Endothelial cell of umbilical vein (primary cell): ENCODE results near the gene FUT3.

ENCODE experiments used
- EZH2 ChIP-seq: IDR thresholded peaks from 2 replicates; pipeline ENCODE4 v1.6.1; 2012; ENCODE audit warnings: borderline replicate concordance, low read depth, mild to moderate bottlenecking, moderate library complexity, low read length, inconsistent platforms; ENCODE audit not compliant: severe bottlenecking
- MAX ChIP-seq: IDR thresholded peaks from 2 replicates; pipeline ENCODE4 v1.6.1; 2011; ENCODE audit not compliant: insufficient read depth, insufficient read length
- POLR2AphosphoS5 ChIP-seq: IDR thresholded peaks from 2 replicates; pipeline ENCODE4 v1.6.1; 2012; ENCODE audit warnings: low read depth, mild to moderate bottlenecking, control low read depth, low read length, moderate library complexity; ENCODE audit not compliant: insufficient read depth
- TF ChIP-seq, protein P1 (sequence below), 2 donors: IDR thresholded peaks; 1 replicate in 1 of 2; 2 replicates in 1 of 2; pipeline ENCODE4 v1.5.1; 2011; ENCODE audit warnings: low read length in 2 of 2, mild to moderate bottlenecking in 2 of 2, moderate library complexity in 2 of 2, control low read depth in 1 of 2, inconsistent platforms in 1 of 2, low read depth in 1 of 2; ENCODE audit not compliant: insufficient read depth in 1 of 2; ENCODE audit errors: extremely low read depth in 1 of 2

- TF ChIP-seq EZH2 (no peak), POLR2AphosphoS5 (no peak), MAX (no peak)
- TF ChIP-seq, protein P1, sequence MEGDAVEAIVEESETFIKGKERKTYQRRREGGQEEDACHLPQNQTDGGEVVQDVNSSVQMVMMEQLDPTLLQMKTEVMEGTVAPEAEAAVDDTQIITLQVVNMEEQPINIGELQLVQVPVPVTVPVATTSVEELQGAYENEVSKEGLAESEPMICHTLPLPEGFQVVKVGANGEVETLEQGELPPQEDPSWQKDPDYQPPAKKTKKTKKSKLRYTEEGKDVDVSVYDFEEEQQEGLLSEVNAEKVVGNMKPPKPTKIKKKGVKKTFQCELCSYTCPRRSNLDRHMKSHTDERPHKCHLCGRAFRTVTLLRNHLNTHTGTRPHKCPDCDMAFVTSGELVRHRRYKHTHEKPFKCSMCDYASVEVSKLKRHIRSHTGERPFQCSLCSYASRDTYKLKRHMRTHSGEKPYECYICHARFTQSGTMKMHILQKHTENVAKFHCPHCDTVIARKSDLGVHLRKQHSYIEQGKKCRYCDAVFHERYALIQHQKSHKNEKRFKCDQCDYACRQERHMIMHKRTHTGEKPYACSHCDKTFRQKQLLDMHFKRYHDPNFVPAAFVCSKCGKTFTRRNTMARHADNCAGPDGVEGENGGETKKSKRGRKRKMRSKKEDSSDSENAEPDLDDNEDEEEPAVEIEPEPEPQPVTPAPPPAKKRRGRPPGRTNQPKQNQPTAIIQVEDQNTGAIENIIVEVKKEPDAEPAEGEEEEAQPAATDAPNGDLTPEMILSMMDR (IDR thresholded peaks at IDR 0.05; ENCODE audit: extremely low read depth in 1 of 2, insufficient read depth in 1 of 2, low read depth in 1 of 2, low read length in 2 of 2) = no peak
Measured at GRCh38 chr19:5843295-5843927, 7.8 kb downstream of the FUT3 start.
